ENCODE results near the gene C14orf180. TPM values are rescaled to one million over a fixed set of nuclear protein-coding genes. Genes with fewer than 3 reads are reported as not detected.

The C14orf180 gene
- total RNA-seq, 1 experiment from 2014 or later = not detected

DNA sequence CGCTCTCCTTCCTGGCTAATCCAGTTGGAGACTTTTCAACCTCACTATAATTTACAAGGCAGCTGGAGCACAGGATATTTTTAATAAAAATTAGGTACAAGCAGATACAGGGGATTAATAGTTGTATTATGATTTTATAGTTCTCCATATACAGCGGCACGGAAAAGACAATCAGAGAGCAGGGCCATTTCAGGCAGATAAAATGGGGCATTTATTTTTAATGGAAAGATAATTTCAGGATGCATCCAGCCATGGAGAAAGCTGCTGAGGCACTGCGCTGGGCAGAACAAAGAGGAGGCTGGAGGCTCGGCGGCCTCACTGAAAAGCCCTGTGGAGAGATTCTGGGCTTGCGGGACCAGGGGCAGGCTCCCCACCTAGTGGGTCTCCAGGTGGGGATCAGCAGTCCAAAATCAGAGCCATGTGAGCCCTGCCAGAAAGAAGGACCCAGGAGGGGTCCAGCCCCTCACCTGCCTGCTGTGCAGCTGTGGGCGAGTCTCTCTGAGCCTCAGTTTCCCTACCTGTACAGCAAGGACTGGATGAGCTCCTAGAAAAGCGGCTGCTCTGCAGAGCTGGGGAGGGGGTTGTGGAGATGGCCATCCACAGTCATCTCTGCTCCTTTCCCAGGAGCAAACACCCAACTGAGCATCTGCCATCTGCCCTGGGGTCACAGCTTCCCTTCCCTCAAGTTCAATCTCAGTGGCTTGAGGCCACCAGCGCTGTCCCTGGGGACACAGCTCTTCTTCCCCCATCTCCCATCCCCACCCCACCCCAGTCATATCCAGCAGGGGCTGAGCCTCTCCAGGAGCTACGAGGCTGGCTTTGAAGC, 23.9 kb upstream of the C14orf180 start:
- Histone ChIP-seq H3K9me3 (ENCODE audit: insufficient read depth, low read depth) (no peaks in the 10 kb centered on the region), H3K4me1 (replicated peaks; ENCODE audit: insufficient read depth) (no peaks in the 10 kb centered on the region), H3K4me3 (no peak overlapping the region), H3K9me2 (ENCODE audit: insufficient read depth) (no peaks in the 10 kb centered on the region), H3K36me3 (ENCODE audit: low read depth) (no peaks in the 10 kb centered on the region), H3K27ac (no peak overlapping the region), H3K27me3 (ENCODE audit: insufficient read depth, low read depth) (peaks cover 100% of the 10 kb centered on the region), H2AFZ (no peak overlapping the region), H4K20me1 (ENCODE audit: insufficient read depth) (no peaks in the 10 kb centered on the region), H3K79me2 (ENCODE audit: low read depth) (no peaks in the 10 kb centered on the region), H3K4me2 (no peak overlapping the region), H3F3A (ENCODE audit: insufficient read depth, low read depth) (no peaks in the 10 kb centered on the region)
- intact Hi-C loops (cut with micrococcal nuclease; ENCODE audit: unreplicated experiment) = no loop called here
- CTCF ChIA-PET = interaction anchor here (0.6 kb wide), 1 partner anchor 194 kb away, joined by 5 read pairs; no protein-coding TSS in a partner anchor
- POLR2A ChIA-PET (ENCODE audit: unreplicated experiment) = no interaction called here
- TF ChIP-seq CTCF (conservative IDR thresholded peaks at IDR 0.05) (no peak), EZH2 (IDR thresholded peaks at IDR 0.05; ENCODE audit: low read depth) (no peak)
- no TSS peak for BruUV-seq (replicated peaks)
- no peak for DNase-seq

- no peak for DNase-seq
- H3K27ac ChIP-seq = no peak overlapping the region
- intact Hi-C loops (cut with micrococcal nuclease; ENCODE audit: unreplicated experiment) = no loop called here
- no peak overlapping the region for H3K4me2 ChIP-seq
- H3K4me1 ChIP-seq (replicated peaks; ENCODE audit: insufficient read depth) = no peaks in the 10 kb centered on the region
- H3K36me3 ChIP-seq (ENCODE audit: low read depth) = no peaks in the 10 kb centered on the region
- no peaks in the 10 kb centered on the region for H3K9me2 ChIP-seq (ENCODE audit: insufficient read depth)
- ChIA-PET POLR2A (ENCODE audit: unreplicated experiment) (no interaction called here), CTCF (no interaction called here)
- peaks cover 100% of the 10 kb centered on the region for H3K27me3 ChIP-seq (ENCODE audit: insufficient read depth, low read depth)
- H3K9me3 ChIP-seq (ENCODE audit: insufficient read depth, low read depth) = no peaks in the 10 kb centered on the region
- no peaks in the 10 kb centered on the region for H4K20me1 ChIP-seq (ENCODE audit: insufficient read depth)
- BruUV-seq (replicated peaks) = no TSS peak
- TF ChIP-seq CTCF (conservative IDR thresholded peaks at IDR 0.05) (no peak), EZH2 (IDR thresholded peaks at IDR 0.05; ENCODE audit: low read depth) (no peak)
- H3F3A ChIP-seq (ENCODE audit: insufficient read depth, low read depth) = no peaks in the 10 kb centered on the region
- no peak overlapping the region for H2AFZ ChIP-seq
- H3K79me2 ChIP-seq (ENCODE audit: low read depth) = no peaks in the 10 kb centered on the region
- no peak overlapping the region for H3K4me3 ChIP-seq
These were observed 23.1 kb upstream of the C14orf180 start for GRCh38 chr14:104556256-104557021.

DNA sequence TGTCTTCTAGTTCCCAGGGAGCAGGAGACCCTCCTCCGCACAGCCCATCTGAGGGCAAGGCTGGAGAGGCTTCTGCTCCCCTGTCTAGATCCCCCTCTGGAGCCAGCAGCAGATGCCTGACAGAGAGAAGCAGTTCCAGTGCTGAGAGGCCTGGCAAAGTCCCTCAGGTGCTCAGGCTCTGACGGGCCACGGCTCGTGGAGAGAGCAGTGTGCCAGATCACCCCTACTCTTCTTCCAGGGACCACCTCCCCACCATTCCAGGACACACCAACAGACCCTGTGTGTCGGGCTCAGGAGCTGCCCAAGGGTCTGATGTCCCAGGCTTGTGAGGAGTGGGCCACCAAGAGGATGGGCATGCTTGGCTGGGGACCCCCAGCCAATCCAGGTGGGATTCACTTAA, 22.5 kb upstream of the C14orf180 start:
- no TSS peak for BruUV-seq (replicated peaks)
- Histone ChIP-seq H3K27me3 (ENCODE audit: insufficient read depth, low read depth) (peaks cover 100% of the 10 kb centered on the region), H3K27ac (no peak overlapping the region)

More for the DNA sequence above, 22.5 kb upstream of the C14orf180 start:
- H2AFZ ChIP-seq = no peak overlapping the region
- no peak for DNase-seq
- no peaks in the 10 kb centered on the region for H3K79me2 ChIP-seq (ENCODE audit: low read depth)
- intact Hi-C loops (cut with micrococcal nuclease; ENCODE audit: unreplicated experiment) = no loop called here
- H4K20me1 ChIP-seq (ENCODE audit: insufficient read depth) = no peaks in the 10 kb centered on the region
- POLR2A ChIA-PET (ENCODE audit: unreplicated experiment) = no interaction called here
- no peaks in the 10 kb centered on the region for H3F3A ChIP-seq (ENCODE audit: insufficient read depth, low read depth)
- no peaks in the 10 kb centered on the region for H3K9me3 ChIP-seq (ENCODE audit: insufficient read depth, low read depth)
- H3K36me3 ChIP-seq (ENCODE audit: low read depth) = no peaks in the 10 kb centered on the region
- H3K4me1 ChIP-seq (replicated peaks; ENCODE audit: insufficient read depth) = no peaks in the 10 kb centered on the region
- CTCF ChIA-PET = interaction anchor here (0.6 kb wide), 1 partner anchor 397 kb away, joined by 3 read pairs; no protein-coding TSS in a partner anchor
- no peak overlapping the region for H3K4me2 ChIP-seq
- TF ChIP-seq EZH2 (IDR thresholded peaks at IDR 0.05; ENCODE audit: low read depth) (no peak), CTCF (conservative IDR thresholded peaks at IDR 0.05) (no peak)
- H3K4me3 ChIP-seq = no peak overlapping the region
- no peaks in the 10 kb centered on the region for H3K9me2 ChIP-seq (ENCODE audit: insufficient read depth)
